ENCODE measurements around the gene KCNK6.

KCNK6 gene

GRCh38 chr19:38319421-38320258 is at the start of gene KCNK6:
Gene KCNK6, plus strand, starts transcription at chr19:38319845. Its CDS starts 106 bp downstream, at chr19:38319951.
- TF ChIP-seq CTCF (IDR thresholded peaks at IDR 0.05; ENCODE audit: extremely low read depth, missing control alignments): no peak
- no peak for DNase-seq (ENCODE audit: low spot score)

- DNase-seq (ENCODE audit: low spot score): no peak
- no peak for TF ChIP-seq CTCF (IDR thresholded peaks at IDR 0.05; ENCODE audit: extremely low read depth, missing control alignments)
Observed at GRCh38 chr19:38270587-38271167, 49.0 kb upstream of the KCNK6 start.

GRCh38 chr19:38273499-38273898 is 46.1 kb upstream of the KCNK6 start:
- DNase-seq (ENCODE audit: low spot score): no peak
- TF ChIP-seq CTCF (IDR thresholded peaks at IDR 0.05; ENCODE audit: extremely low read depth, missing control alignments): no peak

- DNase-seq (ENCODE audit: low spot score): no peak
- TF ChIP-seq CTCF (IDR thresholded peaks at IDR 0.05; ENCODE audit: extremely low read depth, missing control alignments): no peak
Observed at GRCh38 chr19:38274739-38275138, 44.9 kb upstream of the KCNK6 start.

GRCh38 chr19:38276942-38277517 is 42.6 kb upstream of the KCNK6 start:
- no peak for TF ChIP-seq CTCF (IDR thresholded peaks at IDR 0.05; ENCODE audit: extremely low read depth, missing control alignments)
- no peak for DNase-seq (ENCODE audit: low spot score)

- DNase-seq (ENCODE audit: low spot score): no peak
Observed at GRCh38 chr19:38277549-38277948, 42.1 kb upstream of the KCNK6 start.

More at GRCh38 chr19:38277549-38277948, 42.1 kb upstream of the KCNK6 start:
- TF ChIP-seq CTCF (IDR thresholded peaks at IDR 0.05; ENCODE audit: extremely low read depth, missing control alignments): no peak

Data from GM20000 (cell line).